Measurements from ENCODE around the gene SRSF3. TPM values are rescaled to one million over a fixed set of nuclear protein-coding genes. Genes with fewer than 3 reads are reported as not detected.
"Not testable (repeated sequence)": the region's sequence is repeated elsewhere in the genome, so short reads cannot be mapped to it uniquely, and the experiment has no call there.

Gene SRSF3
- polyA plus RNA-seq, 1 experiment: 423 TPM

DNA sequence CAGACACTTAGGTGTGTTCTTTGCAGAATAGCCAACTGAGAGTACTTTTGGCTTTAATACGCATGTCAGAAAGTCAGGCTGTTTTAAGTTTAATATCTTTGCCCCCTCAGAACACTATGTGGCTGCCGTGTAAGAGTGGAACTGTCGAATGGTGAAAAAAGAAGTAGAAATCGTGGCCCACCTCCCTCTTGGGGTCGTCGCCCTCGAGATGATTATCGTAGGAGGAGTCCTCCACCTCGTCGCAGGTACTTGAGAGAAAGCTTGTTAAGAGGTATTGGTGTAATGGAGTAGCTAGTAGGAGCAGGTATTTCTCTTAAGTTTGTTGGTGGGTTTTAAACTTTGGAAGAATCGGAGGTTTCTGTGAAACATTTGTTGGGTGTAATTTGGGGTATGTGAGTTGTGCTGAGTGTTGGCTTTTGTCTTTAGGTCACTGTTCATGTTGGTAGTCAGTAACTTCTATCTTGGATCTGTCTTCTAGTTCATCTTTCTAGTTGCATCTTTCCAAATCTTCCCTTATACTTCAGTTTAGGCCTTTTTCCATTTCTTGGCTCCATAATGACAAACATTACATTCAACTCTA, 4.7 kb downstream of the SRSF3 start:
- Histone ChIP-seq H3K27me3 (ENCODE audit: control insufficient read depth, insufficient read depth, low read length) (no peaks in the 10 kb centered on the region), H3K4me3 (ENCODE audit: low read depth, low read length) (peak overlapping the region; percentile 74), H3K27ac (ENCODE audit: low read depth, low read length) (no peak overlapping the region), H3K9me3 (ENCODE audit: control insufficient read depth, insufficient read depth, low read length) (no peaks in the 10 kb centered on the region)
- DNase-seq (ENCODE audit: low read depth, low spot score): no peak
- ChIA-PET POLR2A (interaction anchor here (1.1 to 3.3 kb wide), 5 partner anchors 7 to 80 kb away, joined by 3 to 22 read pairs (median 4); partner anchors contain the start of gene CDKN1A), CTCF (interaction anchor here (1.4 to 1.6 kb wide), 2 partner anchors 17 to 82 kb away, joined by 5 to 7 read pairs; no protein-coding TSS in a partner anchor)
- TF ChIP-seq, protein P1, sequence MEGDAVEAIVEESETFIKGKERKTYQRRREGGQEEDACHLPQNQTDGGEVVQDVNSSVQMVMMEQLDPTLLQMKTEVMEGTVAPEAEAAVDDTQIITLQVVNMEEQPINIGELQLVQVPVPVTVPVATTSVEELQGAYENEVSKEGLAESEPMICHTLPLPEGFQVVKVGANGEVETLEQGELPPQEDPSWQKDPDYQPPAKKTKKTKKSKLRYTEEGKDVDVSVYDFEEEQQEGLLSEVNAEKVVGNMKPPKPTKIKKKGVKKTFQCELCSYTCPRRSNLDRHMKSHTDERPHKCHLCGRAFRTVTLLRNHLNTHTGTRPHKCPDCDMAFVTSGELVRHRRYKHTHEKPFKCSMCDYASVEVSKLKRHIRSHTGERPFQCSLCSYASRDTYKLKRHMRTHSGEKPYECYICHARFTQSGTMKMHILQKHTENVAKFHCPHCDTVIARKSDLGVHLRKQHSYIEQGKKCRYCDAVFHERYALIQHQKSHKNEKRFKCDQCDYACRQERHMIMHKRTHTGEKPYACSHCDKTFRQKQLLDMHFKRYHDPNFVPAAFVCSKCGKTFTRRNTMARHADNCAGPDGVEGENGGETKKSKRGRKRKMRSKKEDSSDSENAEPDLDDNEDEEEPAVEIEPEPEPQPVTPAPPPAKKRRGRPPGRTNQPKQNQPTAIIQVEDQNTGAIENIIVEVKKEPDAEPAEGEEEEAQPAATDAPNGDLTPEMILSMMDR (IDR thresholded peaks at IDR 0.05; ENCODE audit: low read depth, low read length): no peak

DNA sequence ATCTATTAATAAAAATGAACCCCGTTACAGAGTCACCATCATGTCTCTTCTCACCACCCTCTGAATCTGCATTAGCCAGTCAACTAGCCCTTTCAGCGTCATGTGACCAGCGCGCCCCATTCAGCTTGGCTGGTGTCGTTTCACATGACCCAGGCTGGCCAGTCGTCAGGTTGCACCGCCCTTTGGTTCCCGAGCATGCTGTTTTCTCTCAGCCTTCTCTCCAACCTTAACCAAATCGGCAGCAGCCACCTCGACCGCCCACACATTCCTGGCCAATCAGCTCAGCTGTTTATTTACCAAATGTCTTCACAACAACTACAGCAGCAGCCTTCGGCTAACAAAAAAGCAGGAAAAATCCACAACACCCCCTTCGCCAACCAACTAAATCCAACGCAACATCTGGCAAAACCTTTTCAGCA, 5.6 kb downstream of the SRSF3 start:
- no peaks in the 10 kb centered on the region for H3K27me3 ChIP-seq (ENCODE audit: control insufficient read depth, insufficient read depth, low read length)
- ChIA-PET CTCF (interaction anchor here (1.0 kb wide), 1 partner anchor 10 kb away, joined by 6 read pairs; no protein-coding TSS in a partner anchor), POLR2A (interaction anchor here (1.2 to 1.3 kb wide), 2 partner anchors 9 to 54 kb away, joined by 4 read pairs; no protein-coding TSS in a partner anchor)
- DNase-seq (ENCODE audit: low read depth, low spot score): no peak
- no peak overlapping the region for H3K27ac ChIP-seq (ENCODE audit: low read depth, low read length)
- no peaks in the 10 kb centered on the region for H3K9me3 ChIP-seq (ENCODE audit: control insufficient read depth, insufficient read depth, low read length)
- TF ChIP-seq, protein P1 (IDR thresholded peaks at IDR 0.05; ENCODE audit: low read depth, low read length): no peak
- H3K4me3 ChIP-seq (ENCODE audit: low read depth, low read length): peak overlapping the region; percentile 26

DNA sequence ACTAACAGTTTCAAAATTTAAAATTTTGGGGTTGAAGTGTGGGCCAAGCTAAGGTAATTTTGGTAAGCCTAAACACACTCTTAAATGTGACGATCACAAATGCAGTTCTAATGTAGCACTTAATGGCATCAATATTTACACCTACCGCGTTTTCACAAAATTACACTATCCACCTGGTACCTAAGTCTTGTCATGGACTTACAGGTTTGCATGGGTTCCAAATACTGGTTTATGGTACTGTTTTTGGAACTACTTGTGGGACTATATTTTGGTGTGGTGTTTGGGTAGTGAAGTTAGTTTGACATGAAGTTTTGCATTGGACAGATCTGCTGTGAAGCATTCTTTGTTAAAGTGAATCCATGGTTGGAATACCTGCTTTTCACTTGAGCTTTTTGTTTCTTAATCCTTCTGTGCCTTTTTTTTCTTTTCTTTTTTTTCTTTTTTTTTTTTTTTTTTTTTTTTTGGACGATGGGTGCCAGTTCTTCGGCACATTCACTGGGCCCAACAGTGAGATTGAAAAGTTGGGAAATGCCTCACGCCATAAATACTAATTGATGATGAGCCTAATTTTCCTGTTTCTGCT, 6.5 kb downstream of the SRSF3 start:
- TF ChIP-seq, protein P1 (IDR thresholded peaks at IDR 0.05; ENCODE audit: low read depth, low read length): no peak
- Histone ChIP-seq H3K27ac (ENCODE audit: low read depth, low read length) (no peak overlapping the region), H3K9me3 (ENCODE audit: control insufficient read depth, insufficient read depth, low read length) (no peaks in the 10 kb centered on the region), H3K27me3 (ENCODE audit: control insufficient read depth, insufficient read depth, low read length) (no peaks in the 10 kb centered on the region), H3K4me3 (ENCODE audit: low read depth, low read length) (peak overlapping the region; percentile 1; the same call in 1 of the 2 replicates)
- ChIA-PET POLR2A (interaction anchor here (0.7 to 1.2 kb wide), 3 partner anchors 8 to 74 kb away, joined by 4 to 10 read pairs (median 6); no protein-coding TSS in a partner anchor), CTCF (interaction anchor here (0.6 to 1.0 kb wide), 3 partner anchors 10 to 773 kb away, joined by 3 to 6 read pairs (median 4); no protein-coding TSS in a partner anchor)
- no peak for DNase-seq (ENCODE audit: low read depth, low spot score)

DNA sequence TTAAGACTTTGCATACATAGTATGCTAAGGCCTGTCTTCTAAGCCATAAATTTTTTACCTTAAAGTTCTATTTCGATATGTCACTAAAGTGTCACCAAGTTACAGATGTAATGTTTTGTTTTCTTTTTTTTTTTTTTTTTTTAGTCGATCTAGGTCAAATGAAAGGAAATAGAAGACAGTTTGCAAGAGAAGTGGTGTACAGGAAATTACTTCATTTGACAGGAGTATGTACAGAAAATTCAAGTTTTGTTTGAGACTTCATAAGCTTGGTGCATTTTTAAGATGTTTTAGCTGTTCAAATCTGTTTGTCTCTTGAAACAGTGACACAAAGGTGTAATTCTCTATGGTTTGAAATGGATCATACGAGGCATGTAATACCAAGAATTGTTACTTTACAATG, 7.7 kb downstream of the SRSF3 start:
- DNase-seq (ENCODE audit: low read depth, low spot score); H3K27me3 ChIP-seq (ENCODE audit: control insufficient read depth, insufficient read depth, low read length); H3K27ac ChIP-seq (ENCODE audit: low read depth, low read length); H3K9me3 ChIP-seq (ENCODE audit: control insufficient read depth, insufficient read depth, low read length); H3K4me3 ChIP-seq (ENCODE audit: low read depth, low read length); CTCF ChIA-PET: not testable (repeated sequence)
- POLR2A ChIA-PET: interaction anchor here (0.7 to 0.9 kb wide), 2 partner anchors 80 to 140 kb away, joined by 3 to 10 read pairs; no protein-coding TSS in a partner anchor

DNA sequence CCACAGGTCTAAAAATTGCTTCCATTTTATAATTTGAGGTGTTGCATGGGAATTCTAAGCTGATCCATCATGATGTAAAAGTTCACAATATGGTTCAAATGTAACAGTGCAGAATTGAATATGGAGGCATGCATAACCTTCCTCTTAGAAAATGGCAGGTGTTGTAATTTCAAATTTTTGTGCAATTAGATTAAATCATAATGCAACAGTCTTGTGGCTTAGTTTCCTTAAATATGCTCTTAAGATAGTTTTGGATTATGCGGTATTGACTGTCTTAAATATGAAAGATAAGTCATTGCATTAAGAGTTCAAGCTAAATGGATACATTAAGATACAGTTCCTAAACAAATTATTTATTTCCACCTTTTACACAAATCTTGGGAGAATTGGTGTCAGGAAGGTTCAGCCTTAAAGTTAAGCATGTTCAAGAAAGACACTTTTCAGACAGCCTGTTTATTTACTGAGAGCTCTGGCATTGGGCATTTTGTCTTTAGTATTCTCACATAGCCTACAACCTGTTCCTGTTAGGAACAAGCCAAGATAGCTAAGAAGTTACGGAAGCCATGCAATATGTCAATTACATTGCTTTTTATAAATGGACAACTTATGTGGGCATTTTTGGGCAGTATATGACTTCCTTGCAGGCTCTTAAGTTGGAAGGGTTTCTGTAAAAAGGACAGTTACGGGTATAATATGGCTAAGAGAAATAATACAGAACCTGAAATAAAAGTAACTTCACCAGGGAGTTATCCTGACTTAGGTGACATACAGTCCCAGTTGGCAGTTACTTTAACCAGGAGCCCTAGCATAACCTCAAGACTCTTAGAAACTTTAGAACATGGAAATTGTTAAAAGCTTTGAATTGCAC, 9.3 kb downstream of the SRSF3 start:
- H3K9me3 ChIP-seq (ENCODE audit: control insufficient read depth, insufficient read depth, low read length): no peaks in the 10 kb centered on the region
- CTCF ChIA-PET: interaction anchor here (0.7 kb wide), 1 partner anchor 242 kb away, joined by 3 read pairs; no protein-coding TSS in a partner anchor
- H3K27ac ChIP-seq (ENCODE audit: low read depth, low read length): no peak overlapping the region
- no peak for DNase-seq (ENCODE audit: low read depth, low spot score)
- POLR2A ChIA-PET: interaction anchor here (0.7 kb wide), 1 partner anchor 28 kb away, joined by 4 read pairs; no protein-coding TSS in a partner anchor
- TF ChIP-seq, protein P1 (IDR thresholded peaks at IDR 0.05; ENCODE audit: low read depth, low read length): no peak
- H3K27me3 ChIP-seq (ENCODE audit: control insufficient read depth, insufficient read depth, low read length): no peaks in the 10 kb centered on the region
- H3K4me3 ChIP-seq (ENCODE audit: low read depth, low read length): no peak overlapping the region

All from AG04450 (cell line).